Loucy (cell line): Measurements from ENCODE around the gene SDHAF3.

Source experiments
- H2AFZ ChIP-seq: fragments of 200-600 bp; sonication (generic); 2 replicates; pipeline ENCODE4 v1.6.0; 2016; ENCODE audit warnings: antibody characterized with exemption, mild to moderate bottlenecking, low read length, moderate library complexity
- H3F3A ChIP-seq: fragments of 200-600 bp; 2 replicates; pipeline ENCODE4 v1.6.0; 2016; ENCODE audit warnings: antibody characterized with exemption, low read depth, mild to moderate bottlenecking
- H3K27me3 ChIP-seq: fragments of 200-600 bp; sonication (generic); 2 replicates; pipeline ENCODE4 v1.6.1; 2014; ENCODE audit warnings: low read length, mild to moderate bottlenecking; ENCODE audit not compliant: insufficient read depth, poor library complexity, severe bottlenecking
- H3K36me3 ChIP-seq: fragments of 200-600 bp; sonication (generic); 2 replicates; pipeline ENCODE4 v1.6.1; 2016; ENCODE audit warnings: low read length; ENCODE audit not compliant: insufficient read depth
- H3K4me1 ChIP-seq: fragments of 200-600 bp; sonication (generic); 2 replicates; pipeline ENCODE4 v1.5.1; 2014; ENCODE audit warnings: low read length, mild to moderate bottlenecking; ENCODE audit not compliant: insufficient read depth, poor library complexity, severe bottlenecking
- H3K4me2 ChIP-seq: fragments of 200-600 bp; sonication (generic); 2 replicates; pipeline ENCODE4 v1.6.0; 2014; ENCODE audit warnings: antibody characterized with exemption, low read length, low read depth, mild to moderate bottlenecking; ENCODE audit not compliant: poor library complexity, severe bottlenecking
- H3K4me3 ChIP-seq: fragments of 200-600 bp; sonication (generic); 2 replicates; pipeline ENCODE4 v1.5.1; 2014; ENCODE audit warnings: low read length, mild to moderate bottlenecking, mixed read lengths; ENCODE audit not compliant: poor library complexity, severe bottlenecking
- H3K79me2 ChIP-seq: fragments of 200-600 bp; sonication (generic); 2 replicates; pipeline ENCODE4 v1.6.1; 2014; ENCODE audit warnings: low read length; ENCODE audit not compliant: insufficient read depth
- H3K9ac ChIP-seq: fragments of 200-600 bp; sonication (generic); 2 replicates; pipeline ENCODE4 v1.6.0; 2014; ENCODE audit warnings: mild to moderate bottlenecking, low read depth, low read length, moderate library complexity; ENCODE audit not compliant: poor library complexity, severe bottlenecking
- H3K9me2 ChIP-seq: fragments of 200-600 bp; sonication (generic); replicated peaks from 2 replicates; pipeline ENCODE4 v1.6.1; 2016; ENCODE audit warnings: low read depth, low read length, mixed read lengths
- H3K9me3 ChIP-seq: fragments of 200-600 bp; sonication (generic); 2 replicates; pipeline ENCODE4 v1.6.1; 2014; ENCODE audit warnings: mild to moderate bottlenecking, antibody characterized with exemption, low read length, low read depth; ENCODE audit not compliant: insufficient read depth
- H4K20me1 ChIP-seq: fragments of 200-600 bp; sonication (generic); 2 replicates; pipeline ENCODE4 v1.6.0; 2014; ENCODE audit warnings: antibody characterized with exemption, low read length, mild to moderate bottlenecking; ENCODE audit not compliant: insufficient read depth, poor library complexity, severe bottlenecking
- EZH2phosphoT487 ChIP-seq: fragments of 200-600 bp; IDR thresholded peaks from 2 replicates; pipeline ENCODE4 v1.6.1; 2018; ENCODE audit warnings: antibody characterized with exemption, mild to moderate bottlenecking, moderate library complexity, borderline replicate concordance
- TF ChIP-seq, protein P1 (sequence below): fragments of 200-600 bp; sonication (generic); conservative IDR thresholded peaks from 2 replicates; pipeline ENCODE4 v1.5.1; 2014; ENCODE audit warnings: mild to moderate bottlenecking, antibody characterized with exemption, low read length

SDHAF3 gene

DNA sequence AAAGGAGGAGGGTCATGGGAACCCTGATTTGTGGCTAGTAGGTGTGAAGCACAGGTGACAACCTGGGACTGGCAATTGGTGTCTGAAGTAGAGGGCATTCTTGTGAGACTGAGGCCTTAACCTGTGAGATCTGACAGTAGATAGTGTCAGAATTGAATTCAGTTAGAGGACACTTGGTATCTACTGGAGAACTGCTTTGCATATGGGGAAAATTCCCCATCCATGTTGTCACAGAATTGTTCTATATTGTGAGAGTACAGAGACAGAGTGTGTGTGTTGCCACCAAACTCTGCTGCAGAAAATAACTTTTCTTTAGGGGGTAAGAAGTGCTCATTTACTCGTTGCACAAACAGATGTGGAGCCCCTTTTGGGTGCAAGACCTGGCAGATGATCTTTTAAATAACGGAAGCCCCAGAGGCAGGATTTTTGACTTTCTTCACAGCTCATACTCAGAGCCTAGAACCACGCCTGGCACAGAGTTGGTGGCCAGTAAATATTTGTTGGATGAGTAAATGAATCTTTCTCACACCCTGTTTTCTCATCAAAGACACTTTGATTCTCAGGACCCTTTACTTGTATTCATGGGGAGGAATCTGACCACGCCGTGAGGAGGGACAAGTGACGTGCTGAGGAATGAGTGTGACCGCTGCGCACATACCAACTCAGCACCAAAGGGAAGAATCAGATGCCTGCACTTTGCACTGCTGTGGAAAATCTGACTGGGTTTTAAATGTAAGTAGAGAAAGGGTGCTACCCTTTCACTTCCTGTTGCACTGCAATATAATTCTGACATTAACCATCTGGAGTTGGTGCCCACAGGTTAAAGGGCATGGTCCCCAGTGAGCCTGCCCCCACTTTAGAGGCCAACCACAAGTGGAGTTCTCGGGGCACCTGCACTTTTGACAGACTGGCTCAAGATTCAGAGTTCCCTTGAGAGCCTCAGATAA, 39.2 kb upstream of the SDHAF3 start:
- TF ChIP-seq, protein P1, sequence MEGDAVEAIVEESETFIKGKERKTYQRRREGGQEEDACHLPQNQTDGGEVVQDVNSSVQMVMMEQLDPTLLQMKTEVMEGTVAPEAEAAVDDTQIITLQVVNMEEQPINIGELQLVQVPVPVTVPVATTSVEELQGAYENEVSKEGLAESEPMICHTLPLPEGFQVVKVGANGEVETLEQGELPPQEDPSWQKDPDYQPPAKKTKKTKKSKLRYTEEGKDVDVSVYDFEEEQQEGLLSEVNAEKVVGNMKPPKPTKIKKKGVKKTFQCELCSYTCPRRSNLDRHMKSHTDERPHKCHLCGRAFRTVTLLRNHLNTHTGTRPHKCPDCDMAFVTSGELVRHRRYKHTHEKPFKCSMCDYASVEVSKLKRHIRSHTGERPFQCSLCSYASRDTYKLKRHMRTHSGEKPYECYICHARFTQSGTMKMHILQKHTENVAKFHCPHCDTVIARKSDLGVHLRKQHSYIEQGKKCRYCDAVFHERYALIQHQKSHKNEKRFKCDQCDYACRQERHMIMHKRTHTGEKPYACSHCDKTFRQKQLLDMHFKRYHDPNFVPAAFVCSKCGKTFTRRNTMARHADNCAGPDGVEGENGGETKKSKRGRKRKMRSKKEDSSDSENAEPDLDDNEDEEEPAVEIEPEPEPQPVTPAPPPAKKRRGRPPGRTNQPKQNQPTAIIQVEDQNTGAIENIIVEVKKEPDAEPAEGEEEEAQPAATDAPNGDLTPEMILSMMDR, result no peak
- TF ChIP-seq EZH2phosphoT487, result no peak
- Histone ChIP-seq H3K9me3 (no peaks in the 10 kb centered on the region; the same call in 1 of the 2 replicates), H3K36me3 (no peaks in the 10 kb centered on the region), H3K4me1 (no peaks in the 10 kb centered on the region), H2AFZ (no peak overlapping the region), H3K9ac (no peak overlapping the region), H4K20me1 (no peaks in the 10 kb centered on the region), H3K27me3 (no peaks in the 10 kb centered on the region), H3K4me3 (no peak overlapping the region), H3K4me2 (no peak overlapping the region), H3F3A (no peaks in the 10 kb centered on the region), H3K79me2 (no peaks in the 10 kb centered on the region), H3K9me2 (no peaks in the 10 kb centered on the region)

DNA sequence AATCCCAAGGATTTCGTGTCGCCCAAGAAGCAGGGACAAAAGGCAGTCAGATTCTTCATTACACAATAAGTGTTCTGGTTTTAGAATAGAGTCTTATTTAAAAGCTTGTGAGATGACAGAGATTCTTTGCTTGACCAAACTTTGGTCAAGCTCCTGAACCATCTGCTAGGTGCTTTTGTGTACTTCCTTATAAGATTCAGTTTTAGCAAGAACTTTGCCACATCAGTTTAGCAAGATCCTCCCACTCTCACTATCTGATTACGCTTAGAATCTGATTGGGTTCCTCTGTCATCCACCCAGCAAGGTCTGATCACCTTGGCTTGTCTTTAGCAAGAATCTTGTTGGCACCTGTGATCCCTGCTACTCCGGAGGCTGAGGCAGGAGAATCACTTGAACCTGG, 38.2 kb upstream of the SDHAF3 start:
- no peaks in the 10 kb centered on the region for H3K4me1 ChIP-seq
- no peak for TF ChIP-seq EZH2phosphoT487
- TF ChIP-seq, protein P1, result no peak

DNA sequence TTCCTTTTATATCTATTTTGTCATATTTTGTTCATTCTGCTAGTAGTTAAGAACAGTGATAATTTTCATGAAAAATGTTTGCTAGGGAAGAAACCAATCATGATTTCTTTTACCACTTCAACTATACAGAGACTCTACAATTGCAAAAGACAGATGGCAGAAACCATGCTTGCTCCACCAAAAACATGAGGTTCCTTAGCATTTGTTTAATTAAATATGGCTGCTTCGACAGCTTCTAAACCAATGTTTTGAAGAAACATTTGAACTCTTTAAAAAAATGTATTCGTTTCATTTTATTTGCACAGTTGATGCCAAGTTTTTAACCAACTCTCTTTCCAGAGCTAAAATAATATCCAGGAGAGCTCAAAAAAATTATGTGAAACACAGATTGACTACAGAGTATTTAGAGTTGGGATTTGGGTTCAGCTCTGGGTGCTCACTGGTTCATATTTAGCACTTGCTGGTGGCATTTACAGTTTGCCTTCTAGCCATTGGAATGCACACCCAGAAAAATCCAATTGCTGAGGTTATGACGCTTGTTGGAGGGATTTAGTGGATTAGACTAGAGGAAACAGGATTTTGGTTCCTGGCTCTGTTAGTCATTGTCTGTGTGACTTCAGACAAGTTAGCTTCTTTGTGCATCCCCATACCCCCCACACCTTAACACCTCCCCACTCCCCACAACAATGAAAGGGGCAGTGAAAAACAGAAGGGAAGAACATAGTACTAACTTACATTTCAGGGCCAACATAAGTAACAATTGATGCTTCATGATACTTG, 35.8 kb upstream of the SDHAF3 start:
- H3K9me2 ChIP-seq, result no peaks in the 10 kb centered on the region
- no peak overlapping the region for H3K4me2 ChIP-seq
- no peak overlapping the region for H3K9ac ChIP-seq
- H3K4me3 ChIP-seq, result no peak overlapping the region
- H3K27me3 ChIP-seq, result no peaks in the 10 kb centered on the region
- H3K9me3 ChIP-seq, result no peaks in the 10 kb centered on the region
- H2AFZ ChIP-seq, result no peak overlapping the region
- no peaks in the 10 kb centered on the region for H4K20me1 ChIP-seq
- H3K79me2 ChIP-seq, result no peaks in the 10 kb centered on the region
- H3F3A ChIP-seq, result no peaks in the 10 kb centered on the region
- TF ChIP-seq EZH2phosphoT487, result no peak
- TF ChIP-seq, protein P1, result no peak
- H3K36me3 ChIP-seq, result no peaks in the 10 kb centered on the region
- no peaks in the 10 kb centered on the region for H3K4me1 ChIP-seq

More for the DNA sequence above, 38.2 kb upstream of the SDHAF3 start:
- Histone ChIP-seq H2AFZ (no peak overlapping the region), H3K36me3 (no peaks in the 10 kb centered on the region), H3K9me3 (no peaks in the 10 kb centered on the region; the same call in 1 of the 2 replicates), H3K9me2 (no peaks in the 10 kb centered on the region), H3K9ac (no peak overlapping the region), H3K79me2 (no peaks in the 10 kb centered on the region), H3K4me2 (no peak overlapping the region), H3K27me3 (no peaks in the 10 kb centered on the region), H4K20me1 (no peaks in the 10 kb centered on the region), H3K4me3 (no peak overlapping the region), H3F3A (no peaks in the 10 kb centered on the region)
